Activated T-helper 1 cell treated with anti-CD3 and anti-CD28 coated beads, Interleukin-2, amount 50 U/mL, for 16 hours (primary cell): ENCODE data around the gene CLIC5.
A peak's percentile ranks its signal among the peaks of the same experiment; 100 is the strongest.

Source experiments
- DNase-seq, 2 donors: peaks; one replicate each; pipeline ENCODE4 v3.0.0-alpha.2; 2020; ENCODE audit warnings: low read depth in 1 of 2, low spot score in 1 of 2

The CLIC5 gene

GRCh38 chr6:45966340-45966739 is 49.3 kb downstream of the CLIC5 start:
- DNase-seq: no peak

DNA sequence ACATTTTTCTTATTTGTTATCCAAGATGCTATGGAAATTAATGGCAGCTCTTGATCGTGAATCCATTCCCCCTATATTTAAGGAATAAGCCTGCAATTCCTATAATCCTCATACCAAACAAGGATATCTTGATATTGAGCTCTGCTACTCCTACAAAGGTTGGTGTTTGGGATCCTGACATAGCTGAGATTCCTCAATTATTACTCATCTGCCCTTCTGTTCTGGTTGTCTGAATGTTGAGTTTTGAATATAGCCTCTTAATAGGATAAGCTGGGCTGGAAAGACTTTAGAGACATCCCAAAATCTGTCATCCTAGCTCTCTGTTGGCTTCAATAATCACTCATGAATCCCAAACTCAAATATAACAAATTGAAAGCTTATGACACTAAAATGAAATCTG is 49.9 kb downstream of the CLIC5 start:
- DNase-seq: no peak

GRCh38 chr6:45965007-45965406 is 50.7 kb downstream of the CLIC5 start:
- no peak for DNase-seq

GRCh38 chr6:45964300-45964699 is 51.4 kb downstream of the CLIC5 start:
- no peak for DNase-seq

- DNase-seq: no peak
Observed at GRCh38 chr6:45963896-45964295, 51.8 kb downstream of the CLIC5 start.

GRCh38 chr6:45961125-45961524 is 54.5 kb downstream of the CLIC5 start:
- no peak for DNase-seq

DNA sequence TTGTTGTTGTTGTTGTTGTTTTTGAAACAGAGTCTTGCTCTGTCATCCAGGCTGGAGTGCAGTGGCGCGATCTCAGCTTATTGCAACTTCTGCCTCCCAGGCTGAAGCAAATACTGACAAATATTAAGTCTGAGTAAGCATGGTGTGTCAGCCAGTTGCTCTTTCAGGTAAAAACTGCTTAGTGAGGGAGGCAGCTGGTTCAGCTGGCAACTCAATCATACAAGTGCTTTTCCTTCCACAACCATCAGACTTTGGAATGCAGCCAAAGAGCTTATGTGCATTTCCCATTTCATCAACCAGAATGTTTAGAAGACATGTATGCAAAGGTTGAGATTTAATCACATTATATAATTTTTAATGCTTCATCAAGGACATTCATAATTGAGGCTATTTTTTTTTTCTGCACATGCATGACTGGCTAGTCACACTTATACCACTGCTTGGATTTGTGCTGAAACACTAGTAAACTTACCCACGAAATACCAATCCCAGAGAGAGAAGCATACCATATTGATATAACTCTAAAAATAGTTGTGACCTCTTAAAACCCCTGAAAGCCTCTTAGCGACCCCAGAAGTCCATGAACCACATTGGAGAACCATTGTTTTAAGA is 56.0 kb downstream of the CLIC5 start:
- no peak for DNase-seq

GRCh38 chr6:45956663-45957062 is 59.0 kb downstream of the CLIC5 start:
- DNase-seq: no peak

- no peak for DNase-seq
Observed at GRCh38 chr6:45956176-45956575, 59.5 kb downstream of the CLIC5 start.

DNA sequence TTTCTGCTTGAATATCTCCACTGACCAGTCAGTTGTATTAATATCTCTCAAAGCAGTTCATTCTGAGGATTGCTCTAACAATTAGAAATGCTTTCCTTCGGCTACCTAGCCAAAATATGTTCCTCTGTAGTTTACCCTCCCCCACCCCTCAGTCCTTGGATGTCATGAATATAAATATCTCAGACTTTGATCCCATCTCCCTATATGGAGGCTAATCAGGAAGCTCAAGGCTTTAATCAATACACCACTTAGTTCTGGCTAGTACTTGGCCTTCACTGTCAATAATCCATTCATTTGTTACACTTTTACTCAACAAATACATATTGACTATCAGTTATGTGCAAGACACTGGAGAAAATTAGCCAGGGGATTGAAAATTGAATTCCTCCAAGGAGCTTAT is 60.1 kb downstream of the CLIC5 start:
- no peak for DNase-seq

- DNase-seq: no peak
Observed at GRCh38 chr6:45952546-45952945, 63.1 kb downstream of the CLIC5 start.

GRCh38 chr6:45952168-45952529 is 63.5 kb downstream of the CLIC5 start:
- no peak for DNase-seq

DNA sequence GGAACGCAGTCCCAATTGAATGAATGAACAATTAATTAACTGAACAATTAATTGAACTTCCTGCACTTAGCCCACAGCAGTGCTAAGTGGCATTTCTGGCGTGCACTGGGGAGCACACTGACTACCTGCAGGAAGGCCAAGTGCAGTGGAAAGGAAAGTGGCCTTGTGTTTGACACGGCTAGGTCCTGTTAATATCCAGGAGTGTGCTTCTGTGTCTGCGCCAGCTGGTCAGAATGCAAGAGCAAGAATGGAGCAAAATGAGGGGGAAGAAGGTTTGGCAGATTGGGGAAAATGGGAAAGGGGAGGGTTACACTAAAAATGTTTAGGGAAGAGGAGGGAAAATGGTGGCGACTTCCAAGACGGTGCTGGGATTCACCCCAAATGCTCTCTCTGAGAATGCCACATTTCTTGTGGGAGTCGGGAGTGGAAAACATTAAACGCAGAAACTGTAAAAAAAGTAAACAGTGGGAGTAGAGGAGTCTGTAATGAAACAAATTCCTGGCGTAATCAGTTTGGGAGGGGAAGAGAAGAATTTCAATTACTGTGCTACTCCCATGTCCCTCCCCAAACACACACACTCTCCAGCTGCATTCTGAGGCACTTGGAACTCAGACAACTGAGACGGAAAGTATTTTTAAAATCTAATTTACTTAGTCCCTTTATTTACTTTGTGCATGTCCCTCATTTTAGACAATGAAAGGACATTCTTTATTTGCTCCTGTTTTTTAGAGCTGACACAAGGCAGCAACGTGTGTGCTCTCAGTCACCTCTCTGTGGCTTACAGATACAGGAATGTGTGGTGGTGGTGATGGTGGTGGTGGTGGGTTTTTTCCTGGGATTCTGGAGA is 64.1 kb downstream of the CLIC5 start:
- no peak for DNase-seq

DNA sequence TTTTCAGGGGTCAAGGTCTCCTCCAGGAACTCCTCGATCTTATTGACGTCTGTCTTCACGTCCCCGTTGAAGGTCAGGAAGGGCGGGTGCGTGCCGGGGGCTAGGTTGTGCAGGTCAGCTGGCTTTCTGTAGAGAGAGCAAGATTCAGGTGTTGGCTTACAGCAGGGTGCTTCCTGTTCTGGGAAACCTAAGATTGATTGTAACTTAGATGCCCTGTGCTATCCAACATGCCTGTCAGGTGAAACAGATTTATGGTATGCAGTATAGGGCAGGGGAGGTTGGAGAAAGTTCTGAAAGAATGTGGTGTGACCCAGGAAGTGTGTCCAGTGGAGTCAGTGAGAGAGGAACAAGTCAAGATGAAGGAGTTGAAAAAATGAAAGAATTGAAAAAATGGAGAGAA is 66.4 kb downstream of the CLIC5 start:
- no peak for DNase-seq

- no peak for DNase-seq
Observed at GRCh38 chr6:45947807-45948206, 67.9 kb downstream of the CLIC5 start.

DNA sequence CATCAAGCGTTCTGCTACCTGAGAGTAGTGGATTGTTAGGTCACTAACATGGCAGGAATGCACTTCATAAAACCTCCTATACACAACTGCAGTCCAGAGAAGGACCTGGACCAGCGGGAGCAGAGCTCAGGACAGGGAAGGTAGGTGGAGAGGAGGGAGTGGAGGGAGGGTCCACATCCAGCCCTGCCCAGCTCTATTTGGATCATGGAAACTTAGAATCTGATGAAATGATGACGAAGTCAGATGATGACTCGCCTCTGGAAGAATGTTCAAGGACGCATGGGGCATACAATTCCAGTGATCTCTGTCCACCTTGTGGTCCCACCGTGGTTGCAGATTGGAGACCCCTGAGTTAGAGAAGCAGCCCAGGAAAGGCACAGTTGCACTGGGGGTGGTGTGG is 68.8 kb downstream of the CLIC5 start:
- DNase-seq: no peak

DNA sequence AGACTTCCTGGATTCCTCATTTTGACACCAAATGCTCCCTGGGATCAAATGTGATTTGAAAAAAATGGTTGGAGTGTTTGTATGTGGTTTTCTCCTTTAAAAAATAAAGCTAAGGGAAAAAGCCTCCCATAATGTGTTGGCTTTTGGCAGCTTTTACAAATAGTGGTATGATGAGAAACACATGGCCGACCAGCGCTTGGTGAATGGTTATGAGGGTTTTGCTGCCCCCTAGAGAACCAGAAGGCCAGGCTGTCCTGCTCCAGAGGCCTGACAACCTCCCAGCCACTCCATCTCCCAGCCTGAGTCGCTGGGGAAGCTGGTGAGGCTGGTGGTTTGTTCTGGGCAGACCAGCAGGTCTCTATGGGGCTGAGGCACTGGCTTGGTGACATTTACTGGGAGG is 69.3 kb downstream of the CLIC5 start:
- no peak for DNase-seq

DNA sequence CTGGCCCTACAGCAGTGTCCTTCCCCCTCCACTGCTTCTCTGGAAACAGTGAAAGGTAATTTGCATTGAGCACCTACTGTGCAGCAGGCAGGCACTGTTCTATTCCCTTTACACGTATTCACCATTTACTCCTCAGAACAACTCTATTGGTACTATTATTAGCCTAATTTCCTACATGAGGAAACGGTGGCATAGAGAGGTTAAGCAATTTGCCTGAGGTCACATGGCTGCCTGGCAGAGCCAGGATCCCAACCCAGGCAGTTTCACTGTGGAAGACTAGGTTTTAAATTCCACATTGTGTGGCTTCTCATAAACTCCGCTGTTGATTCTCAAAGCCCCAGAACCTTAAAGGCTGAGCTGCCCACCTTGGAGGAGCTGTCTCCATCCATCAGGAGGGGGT is 72.7 kb downstream of the CLIC5 start:
- DNase-seq: no peak

- no peak for DNase-seq
Observed at GRCh38 chr6:45933855-45934254, 81.8 kb downstream of the CLIC5 start.

DNA sequence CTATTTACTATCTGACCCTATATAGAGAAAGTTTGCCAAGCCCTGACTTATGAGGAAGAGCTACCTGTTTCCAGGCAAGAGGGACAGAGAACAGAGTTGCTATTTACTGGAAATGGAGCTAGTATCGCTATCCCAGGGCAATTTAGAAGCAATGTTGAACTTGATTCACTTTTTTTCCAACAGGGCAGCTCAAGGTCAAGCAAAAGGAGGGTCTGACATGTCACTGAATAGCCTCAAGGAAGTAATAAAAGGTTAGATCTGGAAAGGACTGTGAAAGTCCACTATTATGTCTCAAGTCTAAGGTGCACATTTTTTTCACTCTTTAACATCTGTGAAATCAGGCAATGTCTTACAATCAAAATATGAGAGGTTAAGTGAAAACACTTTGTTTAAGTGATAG is 84.4 kb downstream of the CLIC5 start:
- no peak for DNase-seq

DNA sequence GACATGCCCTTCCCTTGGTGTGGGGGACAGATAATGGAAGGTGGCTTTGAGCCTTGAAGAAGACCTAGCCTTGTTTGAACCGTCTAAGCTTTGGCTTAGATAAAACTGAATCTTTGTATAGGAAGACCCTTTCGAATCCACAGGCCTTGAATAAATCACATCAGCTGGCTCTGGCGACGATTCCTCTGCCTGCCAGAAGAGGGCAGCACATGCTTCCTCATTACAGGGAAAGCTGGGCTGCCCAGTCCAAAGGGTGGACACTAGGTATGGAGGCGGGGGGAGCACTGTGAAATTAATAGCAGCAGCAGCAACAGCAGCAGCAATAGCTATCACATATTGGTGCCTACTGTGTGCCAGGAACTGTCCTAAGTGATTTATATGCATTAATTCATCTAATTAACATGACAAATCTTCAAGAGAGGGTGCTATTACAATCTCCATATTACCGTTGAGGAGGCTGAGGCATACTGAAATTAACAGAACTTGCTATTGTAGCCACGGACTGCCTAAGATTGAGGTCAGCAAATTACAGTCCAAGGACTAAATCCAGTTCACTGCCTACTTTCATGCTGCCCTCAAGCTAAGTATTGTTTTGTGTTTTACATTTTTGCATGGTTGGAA is 85.1 kb downstream of the CLIC5 start:
- DNase-seq: peak; percentile 25 to 27
